ENCODE data around the gene MAML2.
A peak's percentile ranks its signal among the peaks of the same experiment; 100 is the strongest.

Gene MAML2

DNA sequence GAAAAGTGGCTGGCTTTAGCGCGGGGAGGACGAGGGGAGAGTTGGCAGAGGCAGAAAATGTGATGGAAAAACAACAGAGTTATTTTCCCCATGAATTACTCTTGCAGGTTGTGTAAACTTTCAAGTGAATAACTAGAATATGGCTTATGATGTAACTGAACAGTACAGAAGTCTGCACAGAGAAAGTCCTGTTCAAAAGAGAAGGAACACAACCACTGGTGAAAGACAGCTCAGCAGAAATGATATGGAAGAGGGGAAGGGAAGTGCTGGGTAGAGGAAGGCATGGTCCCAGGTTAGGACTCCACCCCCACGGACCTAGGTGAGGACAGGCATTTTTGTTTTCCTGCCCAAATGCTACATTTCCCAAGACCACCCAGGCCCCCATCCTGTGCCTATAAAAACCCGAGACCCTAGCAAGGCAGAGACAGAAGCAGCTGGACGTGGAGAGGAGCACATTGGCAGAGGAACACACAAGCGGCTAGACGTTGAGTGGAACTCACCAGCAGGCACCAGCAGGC, 77.7 kb downstream of the MAML2 start:
- DNase-seq: no peak

DNA sequence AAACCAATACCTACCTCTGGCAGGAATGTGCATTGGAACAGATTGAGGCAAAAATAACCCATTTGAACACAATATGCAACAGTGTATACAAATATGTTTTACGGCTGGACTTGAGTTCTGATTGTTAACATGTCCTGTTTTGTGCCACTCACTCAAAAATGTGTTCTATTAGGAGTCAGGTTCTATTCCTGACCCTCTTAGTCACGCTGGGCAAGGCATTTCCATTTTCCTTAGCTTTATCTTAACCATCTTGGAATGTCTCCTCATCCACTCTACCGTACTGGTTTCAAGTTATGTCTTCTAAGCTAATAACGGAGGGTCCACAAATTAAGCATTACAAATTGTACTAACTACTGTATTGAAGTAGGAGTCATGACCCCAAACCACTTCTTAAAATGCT, 78.6 kb downstream of the MAML2 start:
- no peak for DNase-seq

DNA sequence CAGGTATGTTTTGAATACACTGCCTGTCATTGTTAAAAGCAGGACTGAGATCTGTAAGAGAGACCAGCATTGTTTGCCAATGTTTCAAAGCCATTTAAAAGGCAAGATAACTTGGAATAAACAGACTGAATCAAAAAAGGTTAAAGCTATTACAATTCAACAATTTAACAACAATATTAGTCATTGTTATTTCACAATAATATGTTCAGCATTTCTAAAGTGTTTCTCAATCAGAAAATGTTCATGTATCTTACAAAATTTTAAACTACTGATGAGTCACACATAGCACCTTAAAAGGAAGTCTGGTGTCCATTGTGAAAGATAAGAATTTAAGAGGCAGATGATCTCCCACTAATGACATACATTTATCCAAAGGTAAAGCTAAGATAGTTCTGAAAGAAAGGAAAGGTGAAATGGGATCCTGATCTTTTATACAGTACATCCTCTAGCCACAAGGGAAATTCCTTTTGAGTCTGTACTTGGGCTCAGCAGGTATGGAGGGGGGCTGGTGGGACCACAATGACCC, 79.7 kb downstream of the MAML2 start:
- DNase-seq: no peak

DNA sequence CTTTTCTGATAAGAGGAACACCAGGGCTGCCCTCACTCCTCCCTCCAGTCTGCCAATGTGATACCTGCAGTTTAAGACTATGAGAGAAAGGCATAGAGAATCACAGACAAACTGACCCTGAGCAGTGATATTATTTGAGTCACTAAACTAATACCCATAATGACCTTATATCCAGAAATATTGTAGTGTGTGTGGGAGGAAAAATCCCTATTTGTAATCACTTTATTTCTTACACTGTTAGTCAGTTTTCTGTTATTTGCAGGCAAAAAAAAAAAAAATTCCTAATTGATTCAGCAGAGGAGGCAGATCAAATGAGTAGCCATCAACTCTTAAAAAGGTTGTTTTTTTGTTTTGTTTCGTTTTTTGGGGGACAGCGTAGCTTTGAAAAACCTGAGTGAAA, 82.5 kb downstream of the MAML2 start:
- no peak for DNase-seq

- no peak for DNase-seq
Observed at GRCh38 chr11:96260067-96260511, 82.9 kb downstream of the MAML2 start.

DNA sequence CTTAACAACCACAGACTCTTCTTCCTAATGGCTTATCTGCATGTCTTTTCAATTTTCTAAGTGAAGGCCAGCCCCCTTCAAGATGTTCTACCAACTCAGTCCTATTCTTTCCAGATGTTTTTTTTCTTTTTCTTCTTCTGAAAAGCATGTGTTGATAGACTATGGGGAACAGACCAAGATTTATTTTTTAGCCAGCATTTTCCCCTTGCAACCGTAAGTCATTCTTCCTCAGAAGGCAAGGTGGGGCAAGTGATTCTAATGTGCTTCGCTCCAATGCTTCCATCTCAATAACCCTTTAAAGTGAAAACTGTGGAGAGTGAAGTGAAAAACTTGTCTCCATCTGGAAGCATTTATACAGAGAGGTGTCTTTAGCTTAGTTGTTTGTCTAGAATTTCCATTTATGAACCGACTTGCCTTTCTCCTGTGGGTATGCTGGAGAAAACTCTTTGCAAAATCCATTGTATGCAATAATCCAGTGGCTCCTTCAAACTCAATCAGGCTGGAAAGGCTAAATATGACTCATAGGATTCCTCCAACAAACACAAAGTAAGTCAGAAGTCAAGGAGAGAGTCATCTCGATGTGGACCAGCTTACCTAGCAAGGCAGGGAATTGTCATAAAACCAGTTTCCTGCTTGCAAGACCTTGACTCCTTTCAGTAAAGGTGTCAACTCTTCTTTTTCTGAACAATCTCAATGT, 83.7 kb downstream of the MAML2 start:
- DNase-seq: no peak

GRCh38 chr11:96257972-96258934, 84.7 kb downstream of the MAML2 start:
- no peak for DNase-seq

GRCh38 chr11:96257036-96257435, 86.0 kb downstream of the MAML2 start:
- no peak for DNase-seq

DNA sequence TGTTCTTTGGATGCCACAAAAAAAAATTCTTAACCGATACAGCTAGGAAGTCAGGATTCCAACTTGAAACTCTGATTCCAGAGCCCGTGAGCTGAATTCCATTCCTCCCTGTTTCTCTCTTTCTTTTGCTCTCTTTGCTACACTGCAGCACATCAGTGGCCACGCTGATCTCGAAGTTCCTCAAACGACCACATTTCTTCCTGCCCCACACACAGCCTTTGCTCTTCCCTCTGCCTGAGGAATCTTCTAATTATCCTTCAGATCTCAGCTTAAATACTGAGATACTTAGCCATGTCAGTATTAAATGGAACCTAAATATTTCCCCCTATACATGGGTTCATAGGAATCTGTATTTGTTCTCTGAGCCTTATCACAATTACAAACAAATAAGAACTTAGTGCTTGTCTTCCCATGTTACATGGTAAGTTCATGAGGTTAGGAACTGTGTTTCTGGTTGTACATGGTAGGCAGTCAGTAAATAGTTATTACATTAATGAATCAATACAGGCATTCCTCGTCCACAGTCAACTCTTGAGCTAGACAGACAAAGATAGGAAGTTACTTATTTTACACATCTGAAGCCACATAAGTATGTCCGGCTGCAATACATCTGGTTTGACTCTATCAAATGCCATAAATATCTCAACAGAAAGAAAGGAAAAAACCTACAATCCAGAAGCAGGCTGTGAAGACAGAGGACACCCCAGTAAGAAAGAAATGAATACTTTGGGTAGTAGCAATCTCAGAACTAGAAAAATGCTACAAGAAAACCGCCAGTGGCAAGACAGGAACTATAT, 86.6 kb downstream of the MAML2 start:
- no peak for DNase-seq

DNA sequence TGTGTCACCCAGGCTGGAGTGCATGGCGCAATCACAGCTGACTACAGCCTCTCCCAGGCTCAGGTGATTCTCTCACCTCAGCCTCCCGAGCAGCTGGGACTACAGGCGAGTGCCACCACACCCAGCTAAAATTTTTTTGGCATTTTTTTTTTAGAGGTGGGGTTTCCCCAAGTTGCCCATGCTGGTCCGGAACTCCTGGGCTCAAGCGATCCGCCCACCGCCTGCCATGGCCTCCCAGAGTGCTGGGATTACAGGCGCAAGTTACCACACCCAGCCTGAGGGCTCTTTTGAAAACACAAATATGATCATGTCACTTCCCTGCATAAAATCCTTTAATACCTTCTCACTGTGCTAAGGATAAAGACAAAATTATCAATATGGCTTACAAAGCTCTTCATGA, 88.1 kb downstream of the MAML2 start:
- DNase-seq: no peak

- no peak for DNase-seq
Observed at GRCh38 chr11:96254087-96254486, 88.9 kb downstream of the MAML2 start.

- no peak for DNase-seq
Observed at GRCh38 chr11:96246718-96247552, 96.1 kb downstream of the MAML2 start.

- DNase-seq: peak; percentile 46
Observed at GRCh38 chr11:96242971-96243647, 99.9 kb downstream of the MAML2 start.

- no peak for DNase-seq
Observed at GRCh38 chr11:96242191-96242847, 100.7 kb downstream of the MAML2 start.

DNA sequence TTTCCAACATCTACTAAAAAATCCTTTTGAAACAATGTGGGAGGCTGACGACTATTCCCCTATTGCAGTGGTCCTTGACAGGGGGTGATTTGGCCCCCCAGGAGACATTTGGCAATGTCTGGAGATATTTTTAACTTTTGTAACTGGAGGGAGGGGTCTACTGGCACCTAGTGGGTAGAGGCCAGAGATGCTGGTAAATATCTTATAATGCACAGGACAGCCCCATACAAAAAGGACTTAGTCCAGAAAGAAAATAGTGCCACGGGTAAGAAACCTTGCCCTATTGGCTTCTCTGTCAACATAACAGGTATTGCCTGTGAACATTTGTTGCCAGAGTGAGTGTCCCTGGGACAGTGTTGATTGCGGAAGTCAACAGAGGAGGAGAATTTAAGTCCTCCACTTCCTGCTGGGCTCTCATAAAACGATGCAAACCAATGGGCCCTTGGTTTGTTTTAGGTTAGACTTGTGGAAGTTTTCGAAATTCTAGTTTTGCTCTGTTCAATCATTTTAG, 101.6 kb downstream of the MAML2 start:
- DNase-seq: no peak

GRCh38 chr11:96238563-96239135, 104.3 kb downstream of the MAML2 start:
- no peak for DNase-seq

GRCh38 chr11:96237766-96238266, 105.2 kb downstream of the MAML2 start:
- DNase-seq: no peak

DNA sequence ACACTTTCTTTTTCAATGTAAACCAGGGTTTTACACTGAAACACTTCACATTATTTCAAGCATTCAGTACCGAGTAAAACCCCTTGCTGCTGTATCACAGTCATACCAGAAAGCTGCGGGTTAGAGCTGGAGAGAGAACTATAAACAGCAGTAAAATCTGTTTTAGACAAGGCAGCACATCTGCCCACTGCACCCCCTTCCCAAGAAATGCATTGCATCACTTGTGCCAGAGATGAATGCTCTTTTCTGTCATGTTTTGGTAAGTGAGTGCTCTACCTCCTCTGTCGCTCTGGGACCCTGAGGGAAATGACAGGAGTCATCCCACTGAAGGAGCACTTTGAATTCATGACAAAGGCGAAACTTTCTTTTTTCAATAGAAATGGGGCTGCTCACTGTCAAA, 107.2 kb downstream of the MAML2 start:
- no peak for DNase-seq

DNA sequence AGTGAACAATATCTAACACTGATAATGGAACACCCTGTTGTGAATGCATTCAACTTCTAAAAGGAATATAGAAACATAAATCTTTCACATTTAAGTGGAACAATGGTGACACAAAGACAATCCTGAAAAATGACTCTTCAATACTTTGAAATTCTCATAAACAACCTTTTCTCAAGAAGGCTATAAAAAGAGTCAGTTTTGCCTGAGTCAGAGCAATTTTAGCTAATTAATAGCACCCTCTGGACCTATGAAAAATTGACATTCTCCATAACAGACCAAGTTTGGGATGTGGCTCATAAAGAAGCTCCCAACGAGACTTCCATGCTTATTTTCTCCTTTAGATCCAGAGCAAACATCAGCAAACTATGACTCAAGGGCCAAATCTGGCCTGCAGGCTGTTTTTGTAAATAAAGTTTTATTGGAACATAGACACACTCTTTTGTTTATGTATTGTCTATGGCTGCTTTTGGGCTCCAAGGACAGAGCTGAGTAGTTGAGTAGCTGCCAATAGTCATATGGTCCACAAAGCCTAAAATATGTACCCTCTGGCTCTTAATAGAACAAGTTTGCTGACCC, 108.0 kb downstream of the MAML2 start:
- no peak for DNase-seq
